HG03066 (cell line): ENCODE measurements around the gene C1orf141.
"Not testable (repeated sequence)": the region's sequence is repeated elsewhere in the genome, so short reads cannot be mapped to it uniquely, and the experiment has no call there.

Source experiments
- ATAC-seq: cut with Tn5 transposase; IDR thresholded peaks from one replicate; pipeline ENCODE4 v1.9.1; 2021; ENCODE audit warnings: low read depth; ENCODE audit not compliant: unreplicated experiment

C1orf141 gene

DNA sequence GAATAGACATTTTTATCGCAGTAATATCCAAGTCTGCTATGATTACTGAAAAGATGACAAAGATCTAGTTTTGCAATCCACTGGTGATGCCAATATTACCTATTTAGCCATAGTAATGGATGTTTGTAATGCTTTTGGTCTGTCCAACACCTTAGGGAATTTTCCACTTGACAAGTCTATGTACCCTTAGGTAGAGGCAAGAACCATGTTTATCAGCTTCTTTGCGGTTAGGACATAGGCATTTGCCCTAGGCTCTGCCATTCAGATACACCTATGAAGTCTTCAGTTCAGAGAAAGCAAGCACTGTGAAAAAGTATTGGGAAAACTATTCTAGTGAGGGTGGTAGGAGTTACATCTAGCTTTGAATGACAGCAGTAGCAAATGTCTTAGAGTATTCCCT is 40.6 kb downstream of the C1orf141 start:
- no peak for ATAC-seq

DNA sequence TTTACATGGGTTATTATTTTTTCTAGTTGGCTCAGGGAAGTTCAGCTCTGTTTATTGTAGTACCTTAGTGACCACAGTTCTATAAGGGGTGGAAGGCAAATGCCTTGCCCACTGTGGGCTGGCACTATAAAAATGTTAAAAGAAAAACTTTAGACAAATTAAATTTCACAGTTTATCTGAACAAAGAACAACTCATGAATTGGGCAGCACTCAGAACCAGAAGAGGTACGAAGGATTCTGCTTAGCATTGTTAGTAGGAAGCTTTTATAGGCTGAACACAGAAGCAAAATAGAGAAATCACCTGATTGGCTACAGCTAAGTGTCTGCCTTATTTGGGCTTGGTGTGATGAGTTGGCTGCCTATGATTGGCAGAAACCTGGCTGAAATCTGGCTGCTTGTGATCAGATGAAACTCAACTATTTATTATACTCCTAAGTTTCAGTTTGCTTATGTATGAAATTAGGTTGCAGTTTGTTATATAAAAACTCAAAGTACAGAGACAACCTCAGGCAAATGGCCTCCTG is 45.0 kb downstream of the C1orf141 start:
- no peak for ATAC-seq

DNA sequence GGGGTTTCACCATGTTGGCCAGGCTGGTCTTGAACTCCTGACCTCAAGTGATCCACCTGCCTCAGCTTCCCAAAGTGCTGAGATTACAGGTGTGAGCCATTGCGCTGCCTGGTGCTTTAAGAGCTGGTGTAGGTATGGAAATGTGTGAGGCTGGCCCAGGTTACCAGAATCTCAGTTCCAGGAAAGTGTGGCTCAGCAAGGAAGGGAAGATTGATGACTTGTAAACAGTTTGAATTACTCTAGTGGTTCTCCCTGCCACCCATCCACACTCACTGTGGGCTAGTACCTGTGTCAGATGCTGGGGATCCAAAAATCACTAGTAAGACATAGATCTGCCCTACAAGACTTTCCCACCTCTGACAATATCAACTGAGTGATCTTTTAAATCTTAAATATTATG is 46.3 kb downstream of the C1orf141 start:
- no peak for ATAC-seq

DNA sequence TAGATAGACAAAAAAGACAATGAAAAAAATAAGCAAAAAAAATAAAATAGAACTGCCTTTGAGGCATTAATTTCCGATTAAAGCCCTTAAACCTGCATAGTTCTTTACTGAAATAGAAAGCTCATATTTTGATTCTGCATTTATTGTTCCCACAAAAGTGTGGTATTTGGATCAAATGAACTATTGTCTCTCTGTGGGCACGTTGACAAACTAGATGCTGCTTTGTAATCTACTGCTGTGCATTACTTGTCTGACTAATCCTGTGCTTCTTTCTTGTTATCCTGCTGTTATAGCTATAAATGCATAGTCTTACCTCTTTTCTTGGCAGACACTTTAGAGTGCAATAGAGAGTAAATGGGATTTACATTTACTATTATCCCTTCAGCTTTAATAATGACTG is 49.4 kb downstream of the C1orf141 start:
- ATAC-seq = no peak

DNA sequence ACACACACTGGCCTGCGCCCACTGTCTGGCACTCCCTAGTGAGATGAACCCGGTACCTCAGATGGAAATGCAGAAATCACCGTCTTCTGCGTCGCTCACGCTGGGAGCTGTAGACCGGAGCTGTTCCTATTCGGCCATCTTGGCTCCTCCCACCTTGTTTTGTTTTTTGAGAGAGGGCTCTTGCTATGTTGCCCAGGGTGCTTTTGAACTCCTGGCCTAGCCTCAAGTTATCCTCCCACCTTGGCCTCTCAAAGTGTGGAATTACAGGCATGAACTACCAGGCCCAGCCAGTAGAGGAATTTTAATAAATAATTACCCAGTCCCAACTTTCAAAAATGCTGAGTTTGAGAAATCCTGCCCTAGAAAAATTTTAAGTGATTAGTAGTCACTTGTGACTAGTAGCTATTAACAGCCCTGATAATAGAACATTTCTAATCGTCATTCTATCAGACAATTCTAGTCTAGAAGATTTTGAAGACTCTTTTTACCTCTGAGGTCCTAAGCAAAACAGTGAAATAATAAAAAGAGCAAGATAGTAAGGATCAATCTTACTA is 49.9 kb downstream of the C1orf141 start:
- ATAC-seq = no peak

DNA sequence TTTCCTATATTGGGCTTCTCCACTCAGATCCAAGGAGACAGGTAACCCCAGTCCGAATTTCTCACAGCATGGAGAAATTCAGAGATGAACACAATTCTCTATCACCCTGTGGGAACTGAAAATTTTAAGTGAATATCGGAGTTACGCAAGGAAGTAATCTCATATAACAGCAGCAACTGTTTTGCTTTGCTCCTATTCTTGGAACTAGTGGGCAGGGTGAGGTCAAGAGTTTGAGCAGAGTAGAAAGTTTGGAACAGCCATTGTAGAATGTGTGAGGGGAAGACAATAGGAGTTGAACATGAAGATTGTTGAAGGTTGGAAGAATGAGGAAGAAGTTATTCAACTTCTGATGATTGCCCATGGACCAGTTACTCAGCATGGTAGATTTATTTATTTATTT is 56.5 kb downstream of the C1orf141 start:
- no peak for ATAC-seq

DNA sequence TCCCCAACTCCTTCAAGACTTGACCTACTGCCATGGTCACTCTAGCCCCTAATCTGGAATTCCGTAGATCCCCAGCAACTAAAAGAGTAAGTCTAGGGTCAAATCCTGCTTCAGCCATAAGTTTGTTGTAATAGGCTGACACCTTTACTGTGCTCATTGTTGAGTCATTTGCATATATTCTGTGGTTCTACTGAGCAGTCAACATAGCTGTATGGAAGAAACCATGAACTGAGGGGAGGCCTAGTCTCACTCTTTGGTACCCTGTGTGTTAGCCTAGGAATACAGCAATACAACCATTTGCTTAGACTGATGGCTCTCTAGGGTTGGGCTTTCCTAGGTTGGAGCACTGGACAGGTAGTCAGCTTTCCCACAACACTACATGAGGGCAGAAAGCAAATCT is 57.2 kb downstream of the C1orf141 start:
- ATAC-seq = no peak

DNA sequence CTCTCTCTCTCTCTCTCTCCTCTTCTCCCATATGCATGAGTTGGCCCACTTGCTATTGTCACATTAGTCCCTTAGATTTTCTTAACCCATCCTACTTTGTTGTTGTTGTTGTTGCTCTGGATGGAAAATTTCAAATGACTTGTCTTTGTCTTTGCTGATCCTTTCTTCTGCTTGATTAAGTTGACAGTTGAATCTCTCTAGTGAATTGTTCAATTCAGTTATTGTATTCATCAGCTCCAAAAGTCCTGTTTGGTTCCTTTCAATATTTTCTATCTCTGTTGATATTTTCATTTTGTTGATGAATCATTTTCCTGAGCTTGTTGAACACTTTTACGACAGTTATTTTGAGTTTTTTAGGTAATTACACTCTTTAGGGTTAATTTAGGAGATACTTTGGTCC is 62.0 kb downstream of the C1orf141 start:
- ATAC-seq = no peak

DNA sequence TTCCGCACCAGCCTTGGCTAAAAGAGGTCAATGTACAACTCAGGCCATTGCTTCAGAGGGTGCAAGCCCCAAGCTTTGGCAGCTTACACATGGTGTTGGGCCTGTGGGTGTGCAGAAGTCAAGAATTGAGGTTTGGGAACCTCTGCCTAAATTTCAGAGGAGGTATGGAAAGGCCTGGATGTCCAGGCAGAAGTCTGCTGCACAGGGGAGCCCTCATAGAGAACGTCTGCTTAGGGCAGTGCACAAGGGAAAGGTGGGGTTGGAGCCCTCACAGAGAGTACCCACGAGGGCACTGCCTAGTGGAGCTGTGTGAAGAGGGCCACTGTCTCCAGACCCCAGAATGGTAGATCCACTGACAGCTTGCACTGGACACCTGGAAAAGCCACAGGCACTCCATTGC is 67.1 kb downstream of the C1orf141 start:
- not testable (repeated sequence) for ATAC-seq

DNA sequence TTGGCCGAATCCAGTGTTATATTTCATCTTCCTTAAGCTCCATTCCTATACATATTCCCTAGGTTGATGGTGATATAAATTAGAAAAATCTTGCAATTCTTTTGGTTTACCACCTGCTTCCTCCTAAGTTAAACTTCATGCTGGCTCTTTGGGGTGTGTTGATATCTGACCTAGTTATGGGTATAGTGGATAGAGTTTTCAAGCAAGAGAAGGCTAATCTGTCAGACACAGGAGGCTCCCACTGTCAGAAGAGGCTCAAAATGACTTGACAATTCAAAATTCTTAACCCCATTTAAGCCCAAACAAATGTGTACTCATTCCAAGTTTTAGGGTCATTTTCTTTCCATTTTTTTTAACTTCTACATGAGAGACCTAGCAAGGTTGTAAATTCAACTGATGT is 72.4 kb downstream of the C1orf141 start:
- ATAC-seq = no peak

DNA sequence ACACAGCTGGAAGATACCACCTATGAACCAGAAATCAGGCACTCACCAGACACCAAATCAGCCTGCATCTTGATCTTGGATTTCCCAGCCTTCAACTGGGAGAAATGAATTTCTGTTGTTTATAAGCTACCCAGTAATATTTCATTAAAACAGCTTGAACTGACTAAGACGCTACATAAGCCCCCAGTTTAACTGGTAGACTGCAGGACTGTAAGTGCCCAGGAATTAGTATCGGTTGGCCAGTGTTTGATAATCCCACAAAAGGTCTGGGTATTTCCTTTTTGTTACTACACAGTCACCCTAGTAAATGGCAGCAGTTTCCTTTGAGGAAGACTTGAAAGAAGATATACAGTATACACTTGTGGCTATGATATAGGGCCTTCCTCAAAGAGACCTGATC is 73.5 kb downstream of the C1orf141 start:
- ATAC-seq = no peak

DNA sequence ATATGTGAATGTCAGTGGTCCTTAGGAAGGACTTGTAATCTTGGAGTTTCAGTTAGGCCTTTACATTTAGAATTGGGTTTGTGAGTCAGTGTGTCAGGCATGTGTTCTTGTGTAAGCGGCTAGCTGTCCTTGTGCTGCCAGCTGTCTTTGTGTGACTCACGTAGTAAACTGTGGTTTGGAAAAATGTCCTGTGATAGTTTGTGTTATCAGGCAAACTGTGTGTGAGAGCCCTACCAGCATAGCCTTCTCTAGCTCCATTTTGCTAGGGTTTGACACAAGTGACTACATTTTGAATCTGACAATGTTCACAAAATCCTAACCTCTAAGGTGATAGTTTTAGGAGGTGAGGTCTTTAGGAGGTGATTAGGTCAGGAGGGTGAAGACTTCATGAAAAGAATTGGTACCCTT is 74.0 kb downstream of the C1orf141 start:
- no peak for ATAC-seq

DNA sequence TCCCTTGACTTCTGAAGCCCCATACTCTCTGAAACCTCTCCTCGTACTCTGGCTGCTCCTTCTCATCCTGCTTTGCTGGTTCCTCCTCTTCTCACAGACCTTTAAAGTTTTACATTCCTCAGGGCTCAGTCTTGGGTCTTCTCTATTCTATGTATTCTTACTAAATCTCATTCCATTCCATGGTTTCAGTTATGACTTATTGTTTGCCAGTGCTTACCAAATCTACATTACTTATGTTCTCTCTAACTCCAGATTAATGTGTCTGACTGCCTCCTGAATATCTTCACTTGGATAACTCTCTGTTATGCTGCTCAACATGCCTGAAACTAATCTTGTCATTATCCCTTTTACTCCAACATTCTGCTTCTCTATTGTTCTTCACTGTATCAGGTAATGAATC is 75.4 kb downstream of the C1orf141 start:
- ATAC-seq = no peak

DNA sequence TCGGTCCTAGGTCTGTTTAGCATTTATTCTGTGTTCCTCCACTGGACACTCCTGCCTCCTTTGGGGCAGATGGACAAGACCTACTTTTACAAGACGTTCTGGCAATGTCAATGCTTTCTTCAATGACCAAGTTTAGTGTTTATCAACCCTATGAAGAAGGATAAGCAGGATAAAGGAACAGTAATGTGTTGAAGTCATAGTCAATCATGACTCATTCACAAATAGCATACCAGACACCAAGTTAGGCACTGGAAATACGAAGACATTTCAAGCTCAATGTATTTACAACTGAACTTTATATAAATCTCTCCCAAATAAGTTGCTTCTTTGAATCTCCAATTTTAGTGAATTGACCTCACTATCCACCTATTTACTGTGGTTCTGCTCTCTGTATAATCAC is 76.0 kb downstream of the C1orf141 start:
- no peak for ATAC-seq

DNA sequence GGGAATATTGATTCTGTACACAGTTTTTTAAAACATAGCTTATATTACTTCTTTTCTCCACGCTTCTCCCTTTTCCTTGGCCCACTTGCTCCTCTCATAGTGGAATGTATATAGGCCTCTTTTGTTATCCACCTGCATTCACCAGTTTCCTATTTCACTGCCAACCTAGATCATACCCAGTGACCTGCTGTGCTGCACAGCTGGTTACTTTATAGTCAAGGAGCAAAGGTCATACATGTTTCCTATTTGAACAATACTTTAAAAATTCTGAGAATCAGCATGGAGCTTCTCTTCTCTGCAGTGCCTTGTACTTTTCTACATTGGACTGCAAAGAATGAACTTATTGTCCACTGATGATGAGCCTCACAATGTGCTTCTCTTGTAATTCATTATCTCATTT is 76.5 kb downstream of the C1orf141 start:
- ATAC-seq = no peak

DNA sequence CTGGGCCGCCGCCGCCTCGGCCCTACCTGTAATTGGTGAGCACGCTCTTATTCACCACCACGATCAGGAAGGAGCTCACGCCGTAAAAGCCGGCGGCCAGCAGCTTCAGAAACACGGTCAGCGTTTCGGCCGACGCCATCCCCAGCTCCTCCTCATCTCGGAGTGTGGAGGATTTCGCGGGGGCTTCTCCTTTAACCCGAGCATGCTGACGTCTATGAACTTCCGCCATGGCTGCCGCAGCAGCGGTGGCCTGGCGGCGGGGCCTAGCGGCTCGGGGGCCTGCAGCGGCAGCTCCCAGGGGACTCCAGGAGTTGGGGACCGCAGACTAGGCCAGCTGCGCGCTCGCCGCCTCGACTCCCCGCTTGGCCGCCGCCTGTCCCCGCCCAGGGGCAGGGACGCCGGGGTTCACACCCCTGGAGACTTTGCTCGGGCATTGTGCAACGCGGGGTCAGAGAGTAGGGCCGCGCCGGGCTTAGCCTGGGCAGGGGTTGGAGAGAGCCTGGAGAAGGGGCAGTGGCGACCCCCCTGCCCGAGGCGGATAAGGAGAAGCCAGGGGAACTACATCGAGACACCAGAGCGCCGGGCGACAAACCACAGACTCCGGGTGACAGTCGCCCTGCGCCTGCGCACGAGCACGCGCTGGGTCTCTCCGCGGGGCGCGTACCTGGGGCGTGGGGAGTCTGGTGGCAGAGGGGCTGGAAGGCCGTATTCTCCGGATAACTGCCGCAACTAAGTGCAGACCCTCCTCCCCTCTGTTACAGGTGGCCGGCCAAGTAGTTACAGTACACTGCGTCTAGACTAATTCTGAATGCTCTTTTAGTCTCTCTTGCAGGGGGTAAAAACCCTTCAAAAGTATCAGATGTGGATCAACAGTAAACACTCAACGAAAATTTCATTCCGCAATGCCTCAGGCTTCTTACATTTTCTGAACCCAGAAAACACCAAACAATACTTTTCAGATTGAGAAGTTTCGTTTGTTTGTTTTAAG is 80.7 kb downstream of the C1orf141 start, which contains the start of gene SLC35D1:
Gene SLC35D1 (minus strand): TSS at position 364 of the 988 bp plus-strand sequence. CDS start 135 bp downstream, at position 229.
- peak; percentile 67 for ATAC-seq

DNA sequence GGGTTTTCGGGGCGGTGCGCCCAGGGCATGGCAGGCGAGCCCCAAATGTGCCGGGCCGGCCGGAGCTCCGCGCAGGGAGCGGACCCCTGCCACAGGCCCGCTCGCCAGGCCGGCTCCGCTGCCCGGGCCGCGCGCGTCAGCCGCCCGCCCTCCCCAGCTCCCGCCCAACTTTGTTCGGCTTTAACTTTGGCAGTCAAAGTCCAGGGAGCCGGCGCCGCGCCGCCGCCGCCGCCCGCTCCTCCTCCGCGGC is 81.3 kb downstream of the C1orf141 start:
- ATAC-seq = peak; percentile 31

DNA sequence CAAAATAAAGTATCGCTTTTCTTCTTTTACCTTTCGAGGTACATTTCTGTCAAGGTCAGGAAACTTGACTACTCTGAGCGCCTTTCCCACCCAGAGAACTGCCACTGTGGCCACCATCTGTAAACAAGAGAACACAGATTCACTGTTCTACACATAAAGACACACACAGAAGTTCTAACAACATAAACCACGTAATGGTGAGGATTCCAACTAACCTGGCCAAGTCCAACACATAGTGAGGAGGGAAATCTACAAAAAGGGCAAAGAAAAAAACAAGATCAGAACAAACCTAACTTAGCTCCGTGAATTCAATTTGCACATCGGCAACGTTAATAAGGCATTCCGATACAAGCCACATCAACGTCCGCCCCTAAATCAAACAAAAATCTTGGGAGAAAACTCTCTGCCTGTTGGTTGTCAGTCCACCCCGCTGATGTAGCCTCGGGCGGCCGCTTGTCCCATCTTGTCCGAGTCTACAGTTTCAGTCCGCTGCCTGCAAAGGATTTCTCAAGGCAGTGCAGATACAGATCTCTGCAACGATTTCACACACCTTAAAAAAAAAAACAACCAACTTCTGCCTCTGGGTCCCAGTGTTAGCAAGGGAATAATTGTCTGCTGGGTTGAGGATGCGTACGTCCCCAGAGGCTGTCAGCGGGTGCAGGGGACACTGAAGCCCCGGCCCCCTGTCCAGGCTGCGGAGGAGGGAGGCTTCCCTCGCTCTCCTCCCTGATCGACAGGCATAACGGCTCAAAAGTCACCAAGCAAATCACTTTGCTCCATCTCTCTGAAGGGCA is 81.8 kb downstream of the C1orf141 start:
- ATAC-seq = peak; percentile 23

DNA sequence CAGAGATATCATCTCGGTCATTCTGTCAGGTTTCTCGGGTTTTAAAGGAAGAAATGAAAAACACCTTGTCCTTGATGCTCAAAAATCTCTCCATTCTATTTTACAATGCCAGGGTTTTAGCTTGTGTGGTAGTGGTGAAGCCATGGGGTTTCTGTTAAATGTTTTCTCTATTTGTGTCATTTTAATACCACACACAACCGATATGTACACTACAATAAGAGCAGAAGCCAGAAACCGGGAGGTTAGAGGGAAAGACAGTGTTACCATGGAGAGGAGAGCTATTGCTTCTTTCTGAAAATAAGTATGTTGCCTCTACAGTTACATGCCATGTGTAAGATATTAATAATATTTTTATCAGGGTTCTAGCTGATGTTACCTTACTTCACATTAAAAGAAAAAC is 83.6 kb downstream of the C1orf141 start:
- no peak for ATAC-seq

DNA sequence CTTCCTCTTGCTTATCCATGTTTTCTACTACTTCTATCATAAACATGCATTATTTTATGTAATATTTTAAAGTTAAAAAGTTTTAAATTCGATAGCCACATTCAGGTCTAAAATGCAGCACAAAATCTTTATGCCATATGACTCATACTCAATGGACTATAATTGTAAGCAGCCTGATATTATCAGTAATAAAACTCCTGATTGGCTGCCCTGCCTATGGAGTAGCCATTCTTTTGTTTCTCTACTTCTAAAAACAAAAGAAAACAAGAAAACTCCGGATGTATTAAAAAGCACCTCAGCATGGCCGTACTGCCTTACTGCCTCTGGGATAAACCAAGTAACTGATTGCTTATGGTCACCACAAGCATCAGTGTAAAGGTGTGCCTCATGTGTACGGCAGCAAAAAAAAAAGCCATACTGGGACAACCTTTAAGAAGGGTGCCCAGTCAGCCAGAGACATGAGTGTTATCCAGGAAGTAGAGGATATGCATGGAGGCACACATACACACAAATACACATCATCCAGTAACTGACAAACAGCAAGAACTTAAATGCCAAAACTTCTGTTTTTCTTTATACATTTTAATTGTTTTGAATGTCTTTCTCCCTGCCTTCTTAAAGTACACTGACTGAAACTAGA is 90.0 kb downstream of the C1orf141 start:
- no peak for ATAC-seq

DNA sequence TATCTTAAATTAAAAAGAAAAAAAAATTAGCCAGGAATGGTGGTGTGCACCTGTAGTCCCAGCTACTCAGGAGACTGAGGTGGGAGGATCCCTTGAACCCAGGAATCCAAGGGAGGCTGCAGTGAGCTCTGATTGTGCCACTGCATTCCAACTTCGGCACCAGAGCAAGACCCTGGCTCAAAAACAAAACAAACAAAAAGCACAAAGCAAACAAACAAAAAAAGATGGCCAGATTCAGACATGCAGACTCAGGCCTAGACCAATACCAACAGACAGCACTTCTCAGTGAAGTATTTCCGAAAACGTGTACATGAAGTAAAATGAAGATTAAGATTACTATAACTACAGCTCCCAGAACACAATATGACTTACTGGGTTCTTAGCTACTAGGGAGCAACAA is 91.4 kb downstream of the C1orf141 start:
- ATAC-seq = no peak
